OCI-LY3 (cell line): ENCODE results near the gene TMEM229A.
"Not testable (repeated sequence)": the region's sequence is repeated elsewhere in the genome, so short reads cannot be mapped to it uniquely, and the experiment has no call there.

Experiments
- H2AFZ ChIP-seq: fragments of 200-600, 300-600 bp; shearing (Covaris generic); 2 replicates; pipeline ENCODE4 v1.6.0; 2014; ENCODE audit warnings: antibody characterized with exemption, low read depth, low read length
- H3K27ac ChIP-seq: fragments of 200-600, 300-600 bp; sonication (generic); 2 replicates; pipeline ENCODE4 v1.5.1; 2014; ENCODE audit warnings: mild to moderate bottlenecking, low read length, moderate library complexity, mixed read lengths
- H3K27me3 ChIP-seq: fragments of 200-600, 300-600 bp; sonication (generic); 2 replicates; pipeline ENCODE4 v1.6.1; 2014; ENCODE audit warnings: low read depth, low read length, mixed read lengths
- H3K36me3 ChIP-seq: fragments of 200-600, 300-600 bp; sonication (generic); replicated peaks from 2 replicates; pipeline ENCODE3; 2014; ENCODE audit warnings: low read depth, low read length, mixed read lengths
- H3K4me1 ChIP-seq: fragments of 300-600, 200-600 bp; sonication (generic); 2 replicates; pipeline ENCODE4 v1.6.1; 2014; ENCODE audit warnings: low read length, mixed read lengths
- H3K4me2 ChIP-seq: fragments of 200-600, 300-600 bp; sonication (generic); 2 replicates; pipeline ENCODE4 v1.6.1; 2014; ENCODE audit warnings: low read length, mixed read lengths
- H3K4me3 ChIP-seq: fragments of 300-600, 200-600 bp; sonication (generic); 2 replicates; pipeline ENCODE4 v1.5.1; 2014; ENCODE audit warnings: antibody characterized with exemption, mild to moderate bottlenecking, low read length, moderate library complexity
- H3K79me2 ChIP-seq: fragments of 300-600, 200-600 bp; shearing (Covaris generic); 2 replicates; pipeline ENCODE4 v1.6.1; 2014; ENCODE audit warnings: mild to moderate bottlenecking, low read length, mixed read lengths
- H3K9ac ChIP-seq: fragments of 300-600, 200-600 bp; shearing (Covaris generic); 2 replicates; pipeline ENCODE4 v1.6.0; 2014; ENCODE audit warnings: mild to moderate bottlenecking, low read length, moderate library complexity
- H3K9me3 ChIP-seq: fragments of 200-600, 300-600 bp; shearing (Covaris generic); 2 replicates; pipeline ENCODE4 v1.6.1; 2014; ENCODE audit warnings: low read length, mixed read lengths; ENCODE audit not compliant: insufficient read depth
- H4K20me1 ChIP-seq: fragments of 200-600, 300-600 bp; sonication (generic); 2 replicates; pipeline ENCODE4 v1.6.1; 2016; ENCODE audit warnings: low read length, mixed read lengths; ENCODE audit not compliant: insufficient read depth
- CTCF ChIP-seq: fragments of 200-600, 300-600 bp; sonication (generic); IDR thresholded peaks from 2 replicates; pipeline ENCODE4 v1.5.1; 2014; ENCODE audit warnings: antibody characterized with exemption, low read length, low read depth
- EZH2phosphoT487 ChIP-seq: fragments of 200-600 bp; shearing (Covaris generic); IDR thresholded peaks from 2 replicates; pipeline ENCODE4 v1.6.1; 2018; ENCODE audit warnings: antibody characterized with exemption, mixed run types, low read depth

TMEM229A gene

GRCh38 chr7:124041439-124041838, 8.6 kb upstream of the TMEM229A start:
- no peak overlapping the region for H3K9ac ChIP-seq
- H3K27me3 ChIP-seq = no peaks in the 10 kb centered on the region
- H3K79me2 ChIP-seq = no peaks in the 10 kb centered on the region
- no peak for TF ChIP-seq CTCF
- TF ChIP-seq EZH2phosphoT487 = no peak
- H3K4me2 ChIP-seq = no peak overlapping the region
- H4K20me1 ChIP-seq = no peaks in the 10 kb centered on the region
- H3K27ac ChIP-seq = no peak overlapping the region
- no peaks in the 10 kb centered on the region for H3K9me3 ChIP-seq
- H2AFZ ChIP-seq = no peak overlapping the region
- no peaks in the 10 kb centered on the region for H3K36me3 ChIP-seq
- no peaks in the 10 kb centered on the region for H3K4me1 ChIP-seq
- no peak overlapping the region for H3K4me3 ChIP-seq

- H3K4me1 ChIP-seq, H3K27me3 ChIP-seq, H4K20me1 ChIP-seq, H3K79me2 ChIP-seq, H3K9ac ChIP-seq, H3K36me3 ChIP-seq, H3K4me2 ChIP-seq, H3K27ac ChIP-seq, H3K9me3 ChIP-seq, H2AFZ ChIP-seq, H3K4me3 ChIP-seq: not testable (repeated sequence)
These were observed 5.0 kb upstream of the TMEM229A start for GRCh38 chr7:124037902-124038301.

DNA sequence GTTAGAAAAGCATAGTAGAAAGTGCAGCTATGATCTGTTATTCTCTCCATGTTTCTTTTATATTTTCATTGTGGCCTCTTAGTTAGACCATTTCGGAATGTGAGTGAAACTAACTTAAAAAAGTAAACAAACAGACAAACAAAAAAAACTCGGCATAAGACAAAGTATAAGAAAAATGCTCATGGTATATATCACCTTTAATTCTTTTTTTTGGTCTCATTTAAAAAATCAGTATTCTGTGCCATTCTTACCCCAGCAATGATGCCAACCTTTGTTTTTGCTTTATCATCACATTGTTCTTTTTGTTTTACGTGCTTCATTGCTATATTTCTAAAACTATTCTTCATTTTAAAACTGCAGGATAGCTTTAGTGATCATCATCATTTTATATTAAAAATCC, 2.8 kb upstream of the TMEM229A start:
- no peak overlapping the region for H3K4me2 ChIP-seq
- H3K79me2 ChIP-seq = no peaks in the 10 kb centered on the region
- H4K20me1 ChIP-seq = no peaks in the 10 kb centered on the region
- H2AFZ ChIP-seq = no peak overlapping the region
- TF ChIP-seq EZH2phosphoT487 (no peak), CTCF (no peak)
- H3K9me3 ChIP-seq = no peaks in the 10 kb centered on the region
- no peak overlapping the region for H3K4me3 ChIP-seq
- no peaks in the 10 kb centered on the region for H3K27me3 ChIP-seq
- H3K36me3 ChIP-seq = no peaks in the 10 kb centered on the region
- no peak overlapping the region for H3K27ac ChIP-seq
- no peak overlapping the region for H3K9ac ChIP-seq
- no peaks in the 10 kb centered on the region for H3K4me1 ChIP-seq

GRCh38 chr7:124034754-124035100, 1.9 kb upstream of the TMEM229A start:
- H3K36me3 ChIP-seq = no peaks in the 10 kb centered on the region
- no peaks in the 10 kb centered on the region for H3K4me1 ChIP-seq
- no peak overlapping the region for H3K27ac ChIP-seq
- no peaks in the 10 kb centered on the region for H4K20me1 ChIP-seq
- H2AFZ ChIP-seq = no peak overlapping the region
- H3K9ac ChIP-seq = no peak overlapping the region
- H3K9me3 ChIP-seq = no peaks in the 10 kb centered on the region
- no peak overlapping the region for H3K4me2 ChIP-seq
- no peaks in the 10 kb centered on the region for H3K79me2 ChIP-seq
- no peaks in the 10 kb centered on the region for H3K27me3 ChIP-seq
- no peak for TF ChIP-seq CTCF
- TF ChIP-seq EZH2phosphoT487 = no peak
- no peak overlapping the region for H3K4me3 ChIP-seq
